GM12878 (cell line): ENCODE results near the gene CD48.

Source experiments
- GATAD2B ChIP-seq: fragments of 450-650 bp; conservative IDR thresholded peaks from 2 replicates; pipeline ENCODE4 v1.6.1; 2017; ENCODE audit warnings: low read depth, mild to moderate bottlenecking, moderate library complexity
- POLR2A ChIP-seq: IDR thresholded peaks from 2 replicates; pipeline ENCODE4 v1.6.1; 2011; ENCODE audit warnings: low read depth, mild to moderate bottlenecking, low read length
- SPI1 ChIP-seq: IDR thresholded peaks from 2 replicates; pipeline ENCODE4 v1.6.1; 2011; ENCODE audit warnings: low read depth, mild to moderate bottlenecking, low read length, moderate library complexity, borderline replicate concordance; ENCODE audit not compliant: insufficient read depth
- SUZ12 ChIP-seq: fragments of 200-600 bp; sonication (generic); IDR thresholded peaks from one replicate; pipeline ENCODE4 v1.6.1; 2018; ENCODE audit warnings: antibody characterized with exemption, mild to moderate bottlenecking; ENCODE audit not compliant: unreplicated experiment
- TF ChIP-seq, protein P1 (sequence below), 3 experiments: IDR thresholded peaks in 2 of 3; conservative IDR thresholded peaks in 1 of 3; 2 replicates each; pipeline ENCODE4 v1.5.1; 2011; ENCODE audit warnings: low read depth in 3 of 3, low read length in 3 of 3, mild to moderate bottlenecking in 3 of 3, control low read depth in 2 of 3, moderate library complexity in 2 of 3, inconsistent platforms in 1 of 3, mixed read lengths in 1 of 3; ENCODE audit not compliant: control insufficient read depth in 2 of 3, insufficient read depth in 1 of 3; ENCODE audit errors: extremely low read depth in 1 of 3

DNA sequence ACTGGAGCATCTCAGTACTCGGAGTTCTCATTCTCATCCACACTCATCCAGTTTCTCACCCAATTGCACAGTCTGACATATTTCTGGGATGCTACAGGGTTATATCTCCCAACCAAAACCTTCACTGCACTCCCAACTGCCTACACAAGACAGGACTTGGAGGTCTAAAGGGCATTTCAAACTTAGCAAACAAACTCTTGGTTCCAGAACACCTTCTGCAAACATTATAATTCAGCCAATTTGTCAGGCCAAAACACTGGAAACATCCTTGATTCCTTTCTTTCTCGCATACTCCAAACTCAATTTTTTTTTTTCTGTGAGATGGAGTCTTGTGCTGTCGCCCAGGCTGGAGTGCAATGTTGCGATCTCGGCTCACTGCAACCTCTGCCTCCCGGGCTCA, 72.7 kb downstream of the CD48 start:
- TF ChIP-seq POLR2A (no peak; the same call in 1 of the 2 replicates), GATAD2B (no peak), SPI1 (no peak), SUZ12 (no peak)
- TF ChIP-seq, protein P1, sequence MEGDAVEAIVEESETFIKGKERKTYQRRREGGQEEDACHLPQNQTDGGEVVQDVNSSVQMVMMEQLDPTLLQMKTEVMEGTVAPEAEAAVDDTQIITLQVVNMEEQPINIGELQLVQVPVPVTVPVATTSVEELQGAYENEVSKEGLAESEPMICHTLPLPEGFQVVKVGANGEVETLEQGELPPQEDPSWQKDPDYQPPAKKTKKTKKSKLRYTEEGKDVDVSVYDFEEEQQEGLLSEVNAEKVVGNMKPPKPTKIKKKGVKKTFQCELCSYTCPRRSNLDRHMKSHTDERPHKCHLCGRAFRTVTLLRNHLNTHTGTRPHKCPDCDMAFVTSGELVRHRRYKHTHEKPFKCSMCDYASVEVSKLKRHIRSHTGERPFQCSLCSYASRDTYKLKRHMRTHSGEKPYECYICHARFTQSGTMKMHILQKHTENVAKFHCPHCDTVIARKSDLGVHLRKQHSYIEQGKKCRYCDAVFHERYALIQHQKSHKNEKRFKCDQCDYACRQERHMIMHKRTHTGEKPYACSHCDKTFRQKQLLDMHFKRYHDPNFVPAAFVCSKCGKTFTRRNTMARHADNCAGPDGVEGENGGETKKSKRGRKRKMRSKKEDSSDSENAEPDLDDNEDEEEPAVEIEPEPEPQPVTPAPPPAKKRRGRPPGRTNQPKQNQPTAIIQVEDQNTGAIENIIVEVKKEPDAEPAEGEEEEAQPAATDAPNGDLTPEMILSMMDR (IDR thresholded peaks at IDR 0.05 in 2 of 3, conservative IDR thresholded peaks at IDR 0.05 in 1 of 3; ENCODE audit: control insufficient read depth in 2 of 3, extremely low read depth in 1 of 3, insufficient read depth in 1 of 3, low read depth in 3 of 3, low read length in 3 of 3): no peak
